Common myeloid progenitor, CD34-positive (primary cell): ENCODE data around the gene CYP24A1.

Experiments
- CTCF ChIA-PET: fragments of 350-600 bp; sonication (Branson Sonifier 250); formaldehyde crosslinking; loops from one replicate; lab custom pipeline; 2021; ENCODE audit warnings: antibody characterized with exemption; lab: Charles Lee
- POLR2A ChIA-PET: fragments of 350-600 bp; sonication (Branson Sonifier 250); formaldehyde crosslinking; loops from one replicate; lab custom pipeline; 2021; ENCODE audit warnings: antibody characterized with exemption; lab: Charles Lee
- DNase-seq, 3 donors: peaks; one replicate each; pipeline versions ENCODE4 v3.0.0 to v3.0.0-alpha.2; 2013
- H3K27ac ChIP-seq, 2 experiments: 1 replicate in 1 of 2; 2 replicates in 1 of 2; pipeline ENCODE4 v1.7.0; 2013; ENCODE audit warnings: inconsistent platforms in 2 of 2, low read length in 2 of 2, mild to moderate bottlenecking in 2 of 2, low read depth in 1 of 2, moderate library complexity in 1 of 2; ENCODE audit not compliant: severe bottlenecking in 2 of 2, insufficient read depth in 1 of 2, poor library complexity in 1 of 2
- H3K27me3 ChIP-seq, 5 experiments: replicated peaks in 2 of 5; 1 replicate in 3 of 5; 2 replicates in 2 of 5; pipeline versions ENCODE4 v1.6.1 to v1.7.0; 2013; ENCODE audit warnings: low read length in 4 of 5, mild to moderate bottlenecking in 2 of 5, moderate library complexity in 2 of 5, inconsistent platforms in 1 of 5; ENCODE audit not compliant: insufficient read depth in 5 of 5, control insufficient read depth in 4 of 5
- H3K36me3 ChIP-seq, 4 experiments: 1 replicate in 2 of 4; 2 replicates in 2 of 4; pipeline versions ENCODE4 v1.6.1 to v1.7.0; 2013; ENCODE audit warnings: low read length in 3 of 4, control low read depth in 1 of 4, mild to moderate bottlenecking in 1 of 4; ENCODE audit not compliant: control insufficient read depth in 4 of 4, insufficient read depth in 4 of 4
- H3K4me1 ChIP-seq, 4 experiments: 1 replicate in 3 of 4; 2 replicates in 1 of 4; pipeline versions ENCODE4 v1.6.1 to v1.7.1; 2013; ENCODE audit warnings: low read length in 3 of 4, mild to moderate bottlenecking in 3 of 4, control low read depth in 1 of 4, inconsistent platforms in 1 of 4, moderate library complexity in 1 of 4; ENCODE audit not compliant: control insufficient read depth in 4 of 4, insufficient read depth in 4 of 4; ENCODE audit errors: control extremely low read depth in 1 of 4
- H3K4me3 ChIP-seq, 7 experiments: 1 replicate in 4 of 7; 2 replicates in 3 of 7; pipeline versions ENCODE4 v1.5.1 to v1.7.0; 2013; ENCODE audit warnings: mild to moderate bottlenecking in 7 of 7, low read length in 6 of 7, moderate library complexity in 6 of 7, inconsistent platforms in 2 of 7, low read depth in 2 of 7, control low read depth in 1 of 7; ENCODE audit not compliant: insufficient read depth in 4 of 7, control insufficient read depth in 1 of 7; ENCODE audit errors: extremely low read depth in 1 of 7
- H3K9me3 ChIP-seq, 5 experiments: 1 replicate in 4 of 5; 2 replicates in 1 of 5; pipeline versions ENCODE4 v1.6.1 to v1.7.1; 2013; ENCODE audit warnings: low read length in 4 of 5, mild to moderate bottlenecking in 2 of 5, inconsistent platforms in 1 of 5, low read depth in 1 of 5, moderate library complexity in 1 of 5; ENCODE audit not compliant: control insufficient read depth in 4 of 5, insufficient read depth in 2 of 5; ENCODE audit errors: control extremely low read depth in 1 of 5
- WGBS: methylation state at CpG from one replicate; pipeline ENCODE4 v1.1.5; 2013; ENCODE audit not compliant: insufficient coverage; 5-methylcytosine and 5-hydroxymethylcytosine counted together

The CYP24A1 gene

GRCh38 chr20:54163402-54163801, 10.4 kb downstream of the CYP24A1 start:
- no peak for DNase-seq

GRCh38 chr20:54162378-54163009, 11.3 kb downstream of the CYP24A1 start:
- H3K4me1 ChIP-seq: no peaks in the 10 kb centered on the region
- POLR2A ChIA-PET: interaction anchor here (0.6 kb wide), 1 partner anchor 1854 kb away, joined by 3 read pairs; no protein-coding TSS in a partner anchor
- H3K27ac ChIP-seq: no peak overlapping the region
- CTCF ChIA-PET: interaction anchor here (1.6 kb wide), 1 partner anchor 13 kb away, joined by 3 read pairs; no protein-coding TSS in a partner anchor
- H3K36me3 ChIP-seq: no peaks in the 10 kb centered on the region
- no peaks in the 10 kb centered on the region for H3K9me3 ChIP-seq
- H3K27me3 ChIP-seq: peaks cover 0 to 34% (median 6%) of the 10 kb centered on the region in 5 experiments
- WGBS: 57% methylated on average over 12 of the region's 16 CpGs
- DNase-seq: no peak
- no peak overlapping the region for H3K4me3 ChIP-seq

More at GRCh38 chr20:54163402-54163801, 10.4 kb downstream of the CYP24A1 start:
- H3K27ac ChIP-seq: no peak overlapping the region
- CTCF ChIA-PET: interaction anchor here (1.6 kb wide), 1 partner anchor 12 kb away, joined by 3 read pairs; no protein-coding TSS in a partner anchor
- POLR2A ChIA-PET: no interaction called here
- no peak overlapping the region for H3K4me3 ChIP-seq
- H3K9me3 ChIP-seq: no peaks in the 10 kb centered on the region
- peaks cover 0 to 41% (median 10%) of the 10 kb centered on the region in 5 experiments for H3K27me3 ChIP-seq
- no peaks in the 10 kb centered on the region for H3K36me3 ChIP-seq
- 83% methylated on average over 1 of the region's 5 CpGs for WGBS
- no peaks in the 10 kb centered on the region for H3K4me1 ChIP-seq

- Histone ChIP-seq H3K4me3 (no peak overlapping the region), H3K36me3 (no peaks in the 10 kb centered on the region), H3K4me1 (no peaks in the 10 kb centered on the region), H3K27me3 (peaks cover 0 to 29% (median 9%) of the 10 kb centered on the region in 5 experiments), H3K9me3 (no peaks in the 10 kb centered on the region), H3K27ac (no peak overlapping the region)
- ChIA-PET CTCF (no interaction called here), POLR2A (interaction anchor here (0.6 kb wide), 1 partner anchor 1853 kb away, joined by 3 read pairs; no protein-coding TSS in a partner anchor)
- no CpG with 5 or more reads among the region's 4 CpGs for WGBS
- DNase-seq: no peak
Observed at GRCh38 chr20:54161821-54162149, 12.0 kb downstream of the CYP24A1 start.

GRCh38 chr20:54161008-54161820, 12.6 kb downstream of the CYP24A1 start:
- H3K27me3 ChIP-seq: peaks cover 0 to 29% (median 9%) of the 10 kb centered on the region in 5 experiments
- H3K36me3 ChIP-seq: no peaks in the 10 kb centered on the region
- POLR2A ChIA-PET: no interaction called here
- no peak overlapping the region for H3K4me3 ChIP-seq
- no peaks in the 10 kb centered on the region for H3K9me3 ChIP-seq
- DNase-seq: no peak
- CTCF ChIA-PET: no interaction called here
- no peak overlapping the region for H3K27ac ChIP-seq
- H3K4me1 ChIP-seq: no peaks in the 10 kb centered on the region
- WGBS: 98% methylated on average over 7 of the region's 9 CpGs

GRCh38 chr20:54160065-54161007, 13.4 kb downstream of the CYP24A1 start:
- no peak overlapping the region for H3K27ac ChIP-seq
- POLR2A ChIA-PET: interaction anchor here (0.6 kb wide), 1 partner anchor 43 kb away, joined by 3 read pairs; no protein-coding TSS in a partner anchor
- WGBS: 99% methylated on average over 5 of the region's 7 CpGs
- peaks cover 0 to 27% (median 9%) of the 10 kb centered on the region in 5 experiments for H3K27me3 ChIP-seq
- CTCF ChIA-PET: no interaction called here
- no peaks in the 10 kb centered on the region for H3K9me3 ChIP-seq
- H3K4me3 ChIP-seq: no peak overlapping the region
- H3K4me1 ChIP-seq: no peaks in the 10 kb centered on the region
- H3K36me3 ChIP-seq: no peaks in the 10 kb centered on the region
- DNase-seq: no peak

GRCh38 chr20:54158856-54159418, 14.8 kb downstream of the CYP24A1 start:
- H3K4me1 ChIP-seq: no peaks in the 10 kb centered on the region
- ChIA-PET CTCF (interaction anchor here (0.7 kb wide), 1 partner anchor 15 kb away, joined by 5 read pairs; the partner anchor contains the start of gene CYP24A1), POLR2A (no interaction called here)
- no peak for DNase-seq
- H3K9me3 ChIP-seq: no peaks in the 10 kb centered on the region
- peaks cover 0 to 25% (median 11%) of the 10 kb centered on the region in 5 experiments for H3K27me3 ChIP-seq
- H3K36me3 ChIP-seq: no peaks in the 10 kb centered on the region
- H3K4me3 ChIP-seq: no peak overlapping the region
- 96% methylated on average over 5 of the region's 8 CpGs for WGBS
- no peak overlapping the region for H3K27ac ChIP-seq
